ENCODE results near the gene SH2D4B.
"Not testable (repeated sequence)": the region's sequence is repeated elsewhere in the genome, so short reads cannot be mapped to it uniquely, and the experiment has no call there.

SH2D4B gene

GRCh38 chr10:80530816-80531215 lies 6.9 kb upstream of the SH2D4B start:
- H3K9me3 ChIP-seq (ENCODE audit: control insufficient read depth, low read depth, low read length) = no peaks in the 10 kb centered on the region

GRCh38 chr10:80532571-80532970 lies 5.1 kb upstream of the SH2D4B start:
- H3K9me3 ChIP-seq (ENCODE audit: control insufficient read depth, low read depth, low read length) = no peaks in the 10 kb centered on the region
- H3K4me3 ChIP-seq (ENCODE audit: low read length) = no peak overlapping the region
- H3K27me3 ChIP-seq (ENCODE audit: control insufficient read depth, insufficient read depth, low read length) = no peaks in the 10 kb centered on the region
- no peak overlapping the region for H3K9ac ChIP-seq (ENCODE audit: low read length)
- no peaks in the 10 kb centered on the region for H3K36me3 ChIP-seq (ENCODE audit: control insufficient read depth, low read depth, low read length)
- H3K4me1 ChIP-seq (ENCODE audit: control insufficient read depth, low read depth, low read length) = peaks cover 10% of the 10 kb centered on the region
- no peak overlapping the region for H3K27ac ChIP-seq (ENCODE audit: low read length)

More at GRCh38 chr10:80530816-80531215, 6.9 kb upstream of the SH2D4B start:
- Histone ChIP-seq H3K36me3 (ENCODE audit: control insufficient read depth, low read depth, low read length) (no peaks in the 10 kb centered on the region), H3K27me3 (ENCODE audit: control insufficient read depth, insufficient read depth, low read length) (no peaks in the 10 kb centered on the region), H3K4me1 (ENCODE audit: control insufficient read depth, low read depth, low read length) (peaks cover 10% of the 10 kb centered on the region), H3K4me3 (ENCODE audit: low read length) (no peak overlapping the region), H3K27ac (ENCODE audit: low read length) (no peak overlapping the region), H3K9ac (ENCODE audit: low read length) (no peak overlapping the region)

DNA sequence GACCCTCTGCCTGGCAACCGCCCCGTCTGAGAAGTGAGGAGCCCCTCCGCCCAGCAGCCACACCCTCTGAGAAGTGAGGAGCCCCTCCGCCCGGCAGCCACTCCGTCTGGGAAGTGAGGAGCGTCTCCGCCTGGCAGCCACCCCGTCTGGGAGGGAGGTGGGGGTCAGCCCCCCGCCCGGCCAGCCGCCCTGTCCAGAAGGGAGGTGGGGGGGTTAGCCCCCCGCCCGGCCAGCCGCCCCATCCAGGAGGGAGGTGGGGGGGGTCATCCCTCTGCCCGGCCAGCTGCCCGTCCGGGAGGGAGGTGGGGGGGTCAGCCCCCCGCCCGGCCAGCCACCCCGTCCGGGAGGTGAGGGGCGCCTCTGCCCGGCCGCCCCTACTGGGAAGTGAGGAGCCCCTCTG lies 3.6 kb upstream of the SH2D4B start:
- not testable (repeated sequence) for H3K9ac ChIP-seq (ENCODE audit: low read length); H3K4me1 ChIP-seq (ENCODE audit: control insufficient read depth, low read depth, low read length); H3K9me3 ChIP-seq (ENCODE audit: control insufficient read depth, low read depth, low read length); H3K27me3 ChIP-seq (ENCODE audit: control insufficient read depth, insufficient read depth, low read length); H3K27ac ChIP-seq (ENCODE audit: low read length); H3K4me3 ChIP-seq (ENCODE audit: low read length); H3K36me3 ChIP-seq (ENCODE audit: control insufficient read depth, low read depth, low read length)

DNA sequence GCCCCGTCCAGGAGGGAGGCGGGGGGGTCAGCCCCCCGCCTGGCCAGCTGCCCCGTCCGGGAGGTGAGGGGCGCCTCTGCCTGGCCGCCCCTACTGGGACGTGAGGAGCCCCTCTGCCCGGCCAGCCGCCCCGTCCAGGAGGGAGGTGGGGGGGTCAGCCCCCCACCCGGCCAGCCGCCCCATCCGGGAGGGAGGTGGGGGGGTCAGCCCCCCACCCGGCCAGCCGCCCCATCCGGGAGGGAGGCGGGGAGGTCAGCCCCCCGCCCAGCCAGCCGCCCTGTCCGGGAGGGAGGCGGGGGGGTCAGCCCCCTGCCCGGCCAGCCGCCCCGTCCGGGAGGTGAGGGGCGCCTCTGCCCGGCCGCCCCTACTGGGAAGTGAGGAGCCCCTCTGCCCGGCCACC lies 3.1 kb upstream of the SH2D4B start:
- H3K4me1 ChIP-seq (ENCODE audit: control insufficient read depth, low read depth, low read length); H3K27me3 ChIP-seq (ENCODE audit: control insufficient read depth, insufficient read depth, low read length); H3K36me3 ChIP-seq (ENCODE audit: control insufficient read depth, low read depth, low read length); H3K9ac ChIP-seq (ENCODE audit: low read length); H3K4me3 ChIP-seq (ENCODE audit: low read length); H3K27ac ChIP-seq (ENCODE audit: low read length); H3K9me3 ChIP-seq (ENCODE audit: control insufficient read depth, low read depth, low read length): not testable (repeated sequence)

- Histone ChIP-seq H3K4me1 (ENCODE audit: control insufficient read depth, low read depth, low read length) (peaks cover 5% of the 10 kb centered on the region), H3K4me3 (ENCODE audit: low read length) (no peak overlapping the region), H3K36me3 (ENCODE audit: control insufficient read depth, low read depth, low read length) (no peaks in the 10 kb centered on the region), H3K27ac (ENCODE audit: low read length) (no peak overlapping the region), H3K9me3 (ENCODE audit: control insufficient read depth, low read depth, low read length) (no peaks in the 10 kb centered on the region), H3K9ac (ENCODE audit: low read length) (no peak overlapping the region), H3K27me3 (ENCODE audit: control insufficient read depth, insufficient read depth, low read length) (no peaks in the 10 kb centered on the region)
These were observed 1.9 kb upstream of the SH2D4B start for GRCh38 chr10:80535671-80536360.

DNA sequence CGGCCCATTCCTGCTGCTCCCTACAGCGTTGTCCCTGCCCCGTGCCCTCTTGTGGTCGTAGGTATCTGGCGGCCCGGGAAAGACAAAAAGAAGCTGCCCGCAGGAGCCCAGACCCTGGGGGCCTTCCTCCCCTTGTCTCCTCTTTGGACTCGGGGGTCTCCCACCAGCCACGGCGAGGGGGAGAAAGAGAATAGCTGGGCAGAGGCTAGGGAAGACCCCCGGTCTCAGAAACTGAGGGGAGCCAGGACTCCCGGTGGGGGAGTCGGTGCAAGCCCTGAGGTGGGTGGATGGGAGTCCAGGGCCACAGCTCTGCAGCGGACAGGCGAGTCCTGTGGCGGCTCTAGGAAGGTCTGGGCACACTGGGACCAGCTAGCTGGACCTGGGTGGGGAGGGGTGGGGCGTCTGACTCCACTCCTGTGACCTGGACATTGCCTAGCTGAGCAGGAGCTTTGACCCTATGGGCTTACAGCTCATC lies 1.3 kb upstream of the SH2D4B start:
- no peaks in the 10 kb centered on the region for H3K4me1 ChIP-seq (ENCODE audit: control insufficient read depth, low read depth, low read length)
- H3K9ac ChIP-seq (ENCODE audit: low read length) = no peak overlapping the region
- no peaks in the 10 kb centered on the region for H3K36me3 ChIP-seq (ENCODE audit: control insufficient read depth, low read depth, low read length)
- no peak overlapping the region for H3K27ac ChIP-seq (ENCODE audit: low read length)
- no peaks in the 10 kb centered on the region for H3K9me3 ChIP-seq (ENCODE audit: control insufficient read depth, low read depth, low read length)
- H3K27me3 ChIP-seq (ENCODE audit: control insufficient read depth, insufficient read depth, low read length) = no peaks in the 10 kb centered on the region
- H3K4me3 ChIP-seq (ENCODE audit: low read length) = no peak overlapping the region

GRCh38 chr10:80537086-80537735 lies 491 bp upstream of the SH2D4B start:
- Histone ChIP-seq H3K27me3 (ENCODE audit: control insufficient read depth, insufficient read depth, low read length) (no peaks in the 10 kb centered on the region), H3K9me3 (ENCODE audit: control insufficient read depth, low read depth, low read length) (no peaks in the 10 kb centered on the region), H3K27ac (ENCODE audit: low read length) (no peak overlapping the region), H3K4me3 (ENCODE audit: low read length) (no peak overlapping the region), H3K4me1 (ENCODE audit: control insufficient read depth, low read depth, low read length) (no peaks in the 10 kb centered on the region), H3K36me3 (ENCODE audit: control insufficient read depth, low read depth, low read length) (no peaks in the 10 kb centered on the region), H3K9ac (ENCODE audit: low read length) (no peak overlapping the region)

DNA sequence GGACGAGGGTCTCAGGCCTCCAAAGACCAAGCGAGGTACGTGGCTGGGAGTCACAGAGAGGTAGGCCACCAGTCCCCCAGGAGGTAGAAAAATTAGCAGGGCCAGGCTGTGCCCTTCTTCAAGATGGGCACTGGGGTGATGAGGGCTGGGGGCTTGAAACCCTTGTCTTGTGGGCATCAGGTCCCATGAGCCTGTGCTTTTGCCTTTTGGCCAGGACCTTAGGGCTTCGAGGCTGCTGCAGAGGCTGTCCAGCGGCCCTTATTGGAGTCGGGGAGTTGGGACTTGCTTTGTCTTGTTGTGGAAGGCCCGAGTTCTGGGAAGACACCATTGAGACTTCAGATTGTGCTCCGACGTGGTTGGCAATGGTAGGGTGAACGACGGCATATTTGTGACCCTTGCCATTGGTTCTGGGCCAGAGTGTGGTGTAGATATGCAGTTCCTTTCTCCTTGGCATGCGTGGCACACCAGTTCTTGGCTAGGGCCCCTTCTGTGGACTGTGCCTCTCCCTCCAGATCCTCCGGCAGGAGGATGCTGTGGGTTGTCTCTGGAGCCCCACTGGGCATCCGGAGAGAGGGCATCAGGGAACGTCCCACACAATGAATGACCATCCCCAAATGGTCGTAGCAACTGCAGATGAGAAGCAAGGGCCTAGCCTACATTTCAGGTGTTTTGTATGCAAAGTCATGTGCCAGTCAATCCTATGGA lies 931 bp downstream of the SH2D4B start:
- H3K27ac ChIP-seq (ENCODE audit: low read length) = no peak overlapping the region
- H3K27me3 ChIP-seq (ENCODE audit: control insufficient read depth, insufficient read depth, low read length) = no peaks in the 10 kb centered on the region
- no peaks in the 10 kb centered on the region for H3K4me1 ChIP-seq (ENCODE audit: control insufficient read depth, low read depth, low read length)
- H3K9ac ChIP-seq (ENCODE audit: low read length) = no peak overlapping the region
- no peak overlapping the region for H3K4me3 ChIP-seq (ENCODE audit: low read length)
- H3K9me3 ChIP-seq (ENCODE audit: control insufficient read depth, low read depth, low read length) = no peaks in the 10 kb centered on the region
- no peaks in the 10 kb centered on the region for H3K36me3 ChIP-seq (ENCODE audit: control insufficient read depth, low read depth, low read length)

DNA sequence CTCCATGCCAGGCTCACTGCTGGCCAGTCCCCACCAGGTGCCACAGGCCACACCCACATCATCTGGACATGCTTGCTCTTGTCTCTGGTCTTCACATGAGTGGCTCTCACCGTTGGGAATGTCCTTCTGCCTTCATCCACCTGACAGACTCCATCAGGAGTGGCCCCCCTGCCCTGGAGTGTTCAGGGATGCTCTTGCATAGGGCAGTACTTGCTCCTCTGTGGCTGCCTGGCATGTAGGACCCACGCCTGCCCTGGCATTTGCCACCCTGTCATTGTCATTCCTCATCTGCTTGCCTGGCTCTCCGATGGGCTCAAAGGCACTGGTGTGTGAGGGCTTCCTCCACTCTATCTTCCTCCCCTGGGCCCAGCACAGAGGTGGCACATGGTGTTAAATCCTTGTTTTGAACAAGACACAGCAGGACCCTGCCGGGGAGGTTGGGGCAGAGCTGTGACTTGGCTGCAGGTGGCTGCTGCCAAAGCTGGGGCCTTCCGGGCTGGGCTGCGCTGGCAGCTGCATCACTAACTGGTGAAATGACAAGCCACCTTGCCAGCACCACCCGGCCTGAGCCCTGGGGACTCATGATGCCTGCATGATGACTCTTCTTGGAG lies 1.8 kb downstream of the SH2D4B start:
- no peak overlapping the region for H3K27ac ChIP-seq (ENCODE audit: low read length)
- H3K4me3 ChIP-seq (ENCODE audit: low read length) = no peak overlapping the region
- H3K27me3 ChIP-seq (ENCODE audit: control insufficient read depth, insufficient read depth, low read length) = no peaks in the 10 kb centered on the region
- no peak overlapping the region for H3K9ac ChIP-seq (ENCODE audit: low read length)
- no peaks in the 10 kb centered on the region for H3K4me1 ChIP-seq (ENCODE audit: control insufficient read depth, low read depth, low read length)
- no peaks in the 10 kb centered on the region for H3K36me3 ChIP-seq (ENCODE audit: control insufficient read depth, low read depth, low read length)
- H3K9me3 ChIP-seq (ENCODE audit: control insufficient read depth, low read depth, low read length) = no peaks in the 10 kb centered on the region

DNA sequence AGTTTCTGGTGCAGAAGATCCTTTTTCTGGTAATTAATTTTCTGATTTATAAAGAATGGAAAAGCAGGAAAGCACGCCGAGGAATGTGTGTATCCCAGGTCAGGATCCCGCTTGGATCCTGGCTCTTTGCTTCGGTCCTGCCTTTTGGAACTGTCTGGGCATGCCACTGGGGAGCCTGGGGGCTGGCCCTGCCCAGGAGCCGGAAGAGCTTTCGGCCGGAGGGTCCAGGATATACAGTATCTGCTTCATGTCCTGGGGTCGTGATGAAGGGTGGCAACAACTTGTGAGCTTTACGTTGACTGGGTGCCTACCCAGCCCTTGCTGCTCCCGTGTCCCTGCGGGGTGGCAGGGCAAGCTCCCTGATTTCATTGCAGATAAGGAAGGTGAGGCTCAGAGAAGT lies 2.4 kb downstream of the SH2D4B start:
- Histone ChIP-seq H3K4me3 (ENCODE audit: low read length) (no peak overlapping the region), H3K9ac (ENCODE audit: low read length) (no peak overlapping the region), H3K27me3 (ENCODE audit: control insufficient read depth, insufficient read depth, low read length) (no peaks in the 10 kb centered on the region), H3K36me3 (ENCODE audit: control insufficient read depth, low read depth, low read length) (no peaks in the 10 kb centered on the region), H3K4me1 (ENCODE audit: control insufficient read depth, low read depth, low read length) (no peaks in the 10 kb centered on the region), H3K27ac (ENCODE audit: low read length) (no peak overlapping the region), H3K9me3 (ENCODE audit: control insufficient read depth, low read depth, low read length) (no peaks in the 10 kb centered on the region)

DNA sequence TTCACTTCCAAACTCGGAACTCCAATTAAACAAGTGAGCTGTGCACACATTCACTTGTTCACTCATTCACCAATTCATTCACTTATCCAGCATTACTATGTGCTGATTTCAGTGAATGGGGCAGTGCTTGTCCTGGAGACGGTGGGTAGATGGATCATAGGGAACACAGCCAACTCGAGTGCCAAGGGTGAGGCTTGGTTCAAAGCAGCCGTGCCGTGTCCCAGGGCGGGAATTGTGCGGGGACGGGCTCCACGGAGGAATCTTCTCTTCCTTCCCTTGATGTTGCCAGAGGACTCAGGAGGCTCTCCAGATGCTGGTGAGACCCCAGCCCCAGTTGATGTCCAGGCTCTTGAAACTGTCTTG lies 2.9 kb downstream of the SH2D4B start:
- no peaks in the 10 kb centered on the region for H3K27me3 ChIP-seq (ENCODE audit: control insufficient read depth, insufficient read depth, low read length)
- H3K4me3 ChIP-seq (ENCODE audit: low read length) = no peak overlapping the region
- H3K36me3 ChIP-seq (ENCODE audit: control insufficient read depth, low read depth, low read length) = no peaks in the 10 kb centered on the region
- no peaks in the 10 kb centered on the region for H3K9me3 ChIP-seq (ENCODE audit: control insufficient read depth, low read depth, low read length)
- no peaks in the 10 kb centered on the region for H3K4me1 ChIP-seq (ENCODE audit: control insufficient read depth, low read depth, low read length)
- H3K9ac ChIP-seq (ENCODE audit: low read length) = no peak overlapping the region
- no peak overlapping the region for H3K27ac ChIP-seq (ENCODE audit: low read length)

All from iPS-18a (cell line).